GM19455 (cell line): ENCODE measurements around the gene VPS50.

Experiments used
- ATAC-seq: cut with Tn5 transposase; IDR thresholded peaks from one replicate; pipeline ENCODE4 v1.9.1; 2021; ENCODE audit not compliant: unreplicated experiment

The VPS50 gene

DNA sequence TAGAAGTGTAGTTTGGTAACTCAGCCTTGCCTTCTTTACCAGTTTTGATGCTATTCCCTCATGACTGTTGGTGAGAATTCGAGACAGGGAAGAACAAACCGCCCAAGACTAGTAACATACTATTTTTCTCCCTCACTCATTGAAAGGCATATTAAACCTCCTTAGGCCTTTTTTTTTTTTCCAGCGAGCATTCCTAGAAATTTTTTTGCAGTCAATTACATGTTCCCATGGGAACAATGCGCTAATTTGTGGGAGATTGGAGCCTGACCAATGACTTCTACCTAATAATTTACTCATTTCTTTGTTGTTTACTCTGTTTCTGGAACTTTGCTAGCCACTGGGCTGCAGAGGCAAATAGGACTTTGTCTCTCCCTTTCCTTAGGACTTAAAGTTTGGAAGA is 6.0 kb downstream of the VPS50 start:
- ATAC-seq, result no peak

DNA sequence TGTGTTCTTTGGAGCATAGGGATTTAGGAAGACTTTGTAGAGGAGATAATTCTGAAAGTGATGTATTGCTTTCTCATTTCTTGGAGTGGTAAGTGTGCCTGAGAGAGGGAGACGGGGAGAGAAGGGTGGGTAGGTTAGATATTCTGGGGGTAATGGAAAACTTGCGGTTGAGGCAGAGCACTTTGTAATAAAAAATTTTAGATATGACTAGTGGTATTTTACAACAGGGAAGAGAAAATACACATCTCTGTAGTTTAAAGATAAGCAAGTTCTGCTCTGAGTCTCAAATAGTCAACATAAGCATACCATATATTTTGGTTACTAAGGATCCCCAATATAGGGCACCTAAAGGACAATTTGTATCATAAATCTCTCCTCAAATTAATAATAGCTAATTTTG is 6.6 kb downstream of the VPS50 start:
- ATAC-seq, result no peak

DNA sequence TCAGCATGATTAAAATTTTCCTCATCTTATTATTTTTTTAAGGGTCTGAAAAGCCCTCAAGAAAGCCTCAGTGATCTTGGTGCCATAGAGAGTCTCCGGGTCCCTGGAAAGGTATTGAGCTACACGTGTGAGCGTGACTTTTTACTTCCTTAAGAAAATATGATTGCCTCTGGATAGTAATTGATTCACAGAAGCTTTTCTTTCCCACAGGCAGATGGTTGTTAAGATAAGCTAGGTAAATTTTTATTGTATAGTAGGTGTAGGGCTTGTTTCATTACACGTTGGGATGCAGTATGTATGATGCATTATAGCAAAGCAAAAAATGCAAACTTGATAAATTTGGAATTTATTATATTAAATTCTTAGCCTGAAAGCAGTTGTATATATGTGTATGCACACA is 7.7 kb downstream of the VPS50 start:
- ATAC-seq, result no peak

DNA sequence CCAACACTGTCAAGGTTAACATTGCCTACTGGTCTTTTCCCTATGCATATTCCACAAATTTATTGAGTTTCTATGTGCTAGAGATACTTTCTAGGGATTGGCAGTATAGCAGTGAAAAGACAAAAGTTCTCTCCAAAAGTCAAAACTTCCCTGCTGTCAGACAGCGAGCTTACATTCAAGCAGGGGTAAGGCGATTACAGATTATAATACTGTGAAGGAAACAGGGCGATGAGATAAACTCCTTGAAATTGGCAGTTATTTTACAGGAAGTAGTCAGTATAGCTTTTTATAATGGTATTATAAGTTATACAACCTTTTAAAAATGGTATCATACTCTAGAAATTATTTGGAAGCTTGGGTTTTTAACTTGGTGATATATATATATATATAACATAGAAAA is 9.9 kb downstream of the VPS50 start:
- no peak for ATAC-seq

DNA sequence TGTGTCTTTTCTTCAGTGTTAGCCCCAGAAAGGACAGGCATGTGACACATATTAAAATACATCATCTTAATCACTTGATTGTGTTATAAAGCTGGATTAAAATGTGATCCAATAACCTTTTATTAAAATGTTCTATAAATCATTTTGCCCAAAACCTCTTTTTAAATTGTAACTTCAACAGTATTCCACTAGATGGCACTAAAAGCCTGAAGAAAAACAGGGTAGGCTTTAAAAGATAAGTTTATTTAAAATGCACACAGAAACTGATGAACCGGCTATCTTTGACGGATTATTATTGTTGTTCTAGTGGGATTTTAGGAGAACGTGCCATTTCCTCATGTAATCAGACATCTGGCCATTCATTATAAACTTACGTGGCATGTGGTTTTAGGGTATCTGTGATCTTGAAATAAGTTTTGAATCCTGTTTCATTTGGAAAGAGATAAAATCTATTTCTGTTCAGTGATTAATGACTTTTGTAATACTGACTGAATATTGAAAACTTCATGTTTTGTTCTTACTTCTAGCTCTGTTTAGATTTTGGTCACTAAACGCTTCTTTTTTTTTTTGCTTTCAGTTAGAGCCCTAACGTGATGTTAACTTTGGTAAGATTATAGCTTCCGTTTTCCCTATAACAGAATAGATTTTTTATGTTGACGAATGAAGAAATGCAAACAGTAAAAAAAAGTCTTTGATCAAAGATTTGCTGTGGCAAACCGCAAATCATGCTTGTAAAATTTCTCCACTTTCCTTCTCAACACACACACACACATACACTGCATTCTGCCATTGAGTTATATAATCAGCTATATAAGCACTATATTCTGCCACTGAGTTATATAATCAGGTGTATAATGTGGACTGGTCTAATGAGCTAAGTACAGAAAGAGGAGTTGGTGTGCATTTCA is 13.6 kb downstream of the VPS50 start:
- ATAC-seq, result no peak

DNA sequence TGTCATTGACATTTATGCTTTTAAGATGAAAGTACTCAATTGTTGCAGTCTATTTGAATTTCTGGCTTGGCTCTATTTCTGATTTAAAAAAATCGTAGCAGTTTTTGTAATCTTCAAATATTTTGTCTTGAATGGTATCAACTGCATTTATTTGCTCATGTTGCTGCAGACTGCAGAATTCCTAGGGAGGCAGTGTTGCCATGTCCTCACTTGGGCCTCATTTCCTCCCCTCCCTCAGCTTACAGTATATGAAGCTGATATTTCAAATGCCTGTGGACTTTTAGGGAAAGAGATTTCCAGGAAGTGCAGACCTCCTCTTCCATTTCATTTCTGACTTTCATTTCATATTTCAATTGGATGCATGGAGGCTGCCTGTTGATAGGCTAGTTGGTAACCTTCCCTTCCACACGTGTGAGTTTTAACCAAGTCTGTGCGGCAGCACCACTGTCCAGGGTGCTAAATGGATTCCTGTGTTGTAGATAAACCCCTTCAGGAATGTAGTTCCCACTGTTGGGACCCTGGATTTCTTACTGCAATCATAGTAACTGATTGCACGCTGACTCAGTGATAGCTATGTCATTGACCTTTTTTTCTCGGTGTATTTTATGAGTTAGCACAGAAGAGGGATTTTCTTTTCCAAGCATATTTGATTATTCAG is 17.5 kb downstream of the VPS50 start:
- ATAC-seq, result no peak

DNA sequence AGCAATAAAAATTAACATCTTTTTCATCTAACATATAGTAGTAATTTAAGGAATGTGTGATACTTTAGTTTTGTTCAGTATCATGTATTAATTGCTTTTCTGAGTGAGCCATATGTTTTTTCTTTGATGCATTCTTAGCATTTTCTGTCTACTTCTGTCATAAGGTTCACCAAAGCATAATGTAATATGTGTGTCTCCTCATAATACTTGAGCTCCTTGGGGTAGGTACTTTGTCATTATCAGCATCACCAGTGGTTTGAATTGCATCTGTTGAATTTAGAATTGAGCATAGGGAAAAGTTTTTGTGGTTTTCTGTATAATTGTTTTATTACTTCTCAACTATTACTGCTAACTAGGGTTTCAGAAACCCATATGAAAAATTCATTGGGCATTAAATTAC is 26.5 kb downstream of the VPS50 start:
- ATAC-seq, result no peak

DNA sequence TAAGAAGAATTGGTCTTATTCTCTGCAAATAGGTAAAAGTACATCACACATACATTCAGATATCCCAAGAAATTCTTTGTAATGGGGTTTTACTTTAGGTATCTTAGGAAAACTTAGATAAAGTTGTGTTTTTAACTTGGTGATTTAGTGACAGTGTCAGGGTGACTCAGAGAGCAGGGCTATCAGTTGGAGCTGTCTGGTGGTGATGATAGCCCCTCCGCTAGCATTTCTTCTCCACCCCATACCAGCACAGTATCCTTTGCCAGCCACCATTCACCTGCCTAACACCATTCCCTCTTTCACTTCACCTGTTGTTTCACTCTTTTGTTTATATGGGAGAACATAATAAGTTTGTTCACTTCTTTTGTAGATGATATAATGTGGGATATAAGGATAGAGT is 30.4 kb downstream of the VPS50 start:
- ATAC-seq, result no peak

DNA sequence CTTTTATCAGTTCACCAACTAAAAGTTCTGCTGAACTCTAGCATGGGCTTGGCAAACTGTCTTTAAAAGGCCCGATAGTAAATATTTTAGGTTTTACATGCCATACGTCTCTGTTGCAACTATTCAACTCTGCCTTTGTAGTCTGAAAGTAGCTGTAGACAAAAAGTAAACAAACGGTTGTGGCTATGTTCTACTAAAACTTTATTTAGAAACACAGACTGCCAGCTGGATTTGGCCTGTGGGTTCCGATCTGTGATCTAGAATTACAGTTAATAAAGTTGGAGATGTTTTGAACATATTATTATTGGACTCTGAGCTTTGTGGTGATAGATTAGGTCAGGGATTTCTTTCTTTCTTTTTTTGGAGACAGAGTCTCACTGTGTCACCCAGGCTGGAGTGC is 33.1 kb downstream of the VPS50 start:
- no peak for ATAC-seq

DNA sequence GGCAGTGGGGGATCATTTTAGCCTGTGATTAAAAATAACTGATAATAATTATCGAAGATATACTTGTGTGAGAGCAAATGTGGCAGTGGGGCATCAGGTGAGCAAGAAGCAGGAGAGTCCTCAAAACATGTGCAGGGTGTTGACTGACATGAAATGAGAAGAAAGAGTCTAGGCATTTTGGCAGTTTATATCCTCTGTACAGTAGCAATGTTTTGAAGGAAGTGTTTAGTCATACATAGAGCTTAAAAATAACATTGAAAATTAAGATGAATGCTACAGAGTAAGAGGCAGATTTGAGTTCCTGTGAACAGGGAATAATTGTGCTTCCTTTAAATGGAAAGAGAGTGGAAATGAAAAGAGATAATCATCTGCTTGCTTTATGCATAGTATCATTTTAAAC is 47.4 kb downstream of the VPS50 start:
- ATAC-seq, result no peak

DNA sequence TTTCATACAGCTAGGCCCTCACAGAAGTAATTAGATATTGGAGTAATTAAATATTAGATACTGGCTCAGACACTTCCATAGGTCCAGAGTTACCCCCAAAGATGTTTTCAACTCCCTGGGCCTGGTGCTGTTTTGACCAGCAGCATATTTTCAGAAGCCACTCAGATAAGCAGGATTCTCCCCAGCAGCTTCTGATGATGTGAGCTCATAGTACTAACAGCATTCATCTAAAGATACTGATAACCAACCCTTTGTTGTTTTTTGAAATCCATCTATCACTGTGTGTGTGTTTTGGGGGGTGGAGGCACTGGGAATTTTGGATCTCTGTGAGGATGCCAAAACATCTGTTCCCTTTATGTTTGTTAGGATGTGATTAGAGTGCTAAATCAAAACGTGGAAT is 52.7 kb downstream of the VPS50 start:
- ATAC-seq, result no peak

DNA sequence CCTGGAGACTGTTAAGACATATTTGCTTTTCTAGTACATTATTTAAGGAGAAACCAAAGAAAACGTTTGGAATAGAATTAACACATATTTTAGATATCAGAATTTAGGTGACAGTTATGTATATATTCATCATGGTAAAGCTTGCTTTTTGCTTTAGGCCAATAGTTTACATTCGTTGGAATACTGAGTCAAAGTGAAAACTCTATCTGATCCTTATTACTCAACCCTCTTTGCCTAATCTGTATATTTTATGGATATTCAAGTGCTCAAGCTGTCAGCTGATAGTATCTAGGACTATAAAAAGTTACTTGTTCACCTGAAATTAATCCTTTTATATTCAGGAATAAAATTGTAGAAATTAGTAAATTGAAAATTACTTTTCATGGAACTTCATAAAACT is 61.1 kb downstream of the VPS50 start:
- ATAC-seq, result no peak

DNA sequence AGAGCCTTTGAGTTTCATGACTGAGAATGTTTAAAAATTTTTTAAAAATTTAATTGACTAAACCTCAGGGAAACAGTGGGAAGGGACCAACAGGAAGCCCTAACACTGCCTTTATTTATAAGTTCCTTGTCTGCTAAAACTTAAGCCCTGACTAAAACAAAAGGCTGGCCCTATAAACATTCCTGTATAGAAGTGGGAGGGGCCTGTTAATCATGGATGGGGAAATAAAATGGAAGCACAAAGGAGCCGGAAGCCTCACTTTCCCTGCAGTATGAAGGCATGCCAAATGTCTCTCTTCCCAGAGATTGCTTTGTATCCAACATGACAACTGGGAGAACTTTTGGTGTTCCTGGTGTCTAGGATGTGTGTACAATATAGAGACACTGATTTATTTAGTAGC is 66.0 kb downstream of the VPS50 start:
- no peak for ATAC-seq

DNA sequence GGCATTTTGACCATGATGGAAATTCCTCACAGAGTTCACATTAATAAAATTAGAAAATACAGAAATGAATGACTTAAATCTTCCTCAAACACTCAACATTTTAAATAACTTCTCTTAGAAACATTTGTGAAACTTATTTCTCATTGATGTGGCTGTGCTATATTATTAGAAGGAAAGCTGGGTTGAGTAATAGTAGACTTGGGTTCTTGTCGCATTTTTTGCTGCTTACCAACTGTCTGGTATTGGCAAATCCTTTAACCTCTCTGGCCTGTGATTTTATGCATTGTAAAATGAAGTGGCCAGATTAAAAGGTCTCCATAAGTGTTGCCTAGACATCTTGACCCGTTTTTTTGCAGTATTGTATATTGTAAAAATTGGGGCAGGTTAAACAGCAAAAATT is 66.5 kb downstream of the VPS50 start:
- no peak for ATAC-seq

DNA sequence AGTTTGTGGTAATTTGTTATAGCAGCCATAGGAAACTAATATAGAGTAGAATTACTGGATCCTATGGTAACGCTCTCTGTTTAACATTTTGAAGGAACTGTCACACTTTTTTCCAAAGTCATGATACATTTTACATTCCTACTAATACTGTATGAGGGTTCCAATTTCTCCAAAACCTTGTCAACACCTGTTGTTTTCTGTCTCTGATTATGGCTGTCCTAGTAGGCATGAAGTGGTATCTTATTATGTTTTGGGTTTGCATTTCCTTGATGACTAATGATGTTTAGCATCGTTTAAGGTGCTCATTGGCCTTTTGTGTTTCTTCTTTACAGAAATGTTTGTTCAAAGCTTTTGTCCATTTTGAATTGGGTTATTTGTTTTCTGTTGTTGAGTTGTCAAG is 69.6 kb downstream of the VPS50 start:
- no peak for ATAC-seq

DNA sequence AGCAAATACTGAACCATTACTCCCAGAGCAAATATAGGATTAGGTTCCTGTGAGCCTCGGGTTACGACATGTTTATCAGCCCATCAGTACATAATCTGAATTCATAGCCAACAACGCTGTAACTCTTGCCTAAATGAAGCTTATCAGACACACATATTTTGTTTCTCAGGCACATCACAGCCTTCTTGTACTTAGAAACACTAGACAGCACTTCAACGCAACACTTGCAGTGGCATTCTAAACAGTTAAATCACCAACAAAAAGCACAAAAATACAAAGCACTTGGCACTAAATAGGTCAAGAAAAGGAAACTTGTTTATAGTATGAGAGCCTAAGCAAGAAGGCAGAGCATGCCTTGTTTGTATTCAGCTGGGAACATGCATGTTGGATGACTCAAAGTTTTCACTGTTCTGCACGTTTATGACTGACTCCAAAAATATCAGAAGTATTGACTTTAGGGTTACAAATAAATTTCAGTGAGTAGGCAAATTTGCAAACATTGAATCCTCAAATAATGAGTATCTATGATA is 75.0 kb downstream of the VPS50 start:
- ATAC-seq, result no peak

DNA sequence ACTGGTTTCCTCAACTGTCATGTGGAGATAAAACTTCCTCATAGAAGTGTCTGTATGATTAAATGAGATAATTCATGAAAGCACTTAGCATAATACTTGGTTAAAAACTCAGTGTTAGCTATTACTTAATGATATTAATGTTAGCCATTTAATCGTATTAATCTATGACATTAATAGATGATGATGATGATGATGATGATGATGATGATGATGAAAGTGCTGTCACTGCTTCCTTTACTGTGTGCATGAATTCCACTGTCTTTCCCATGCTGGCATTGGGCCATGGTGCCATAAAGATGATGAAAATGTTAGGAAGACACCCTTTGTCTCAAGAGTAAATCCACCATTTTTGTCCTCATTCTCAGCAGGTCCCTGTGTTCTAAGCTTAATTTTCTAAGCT is 75.8 kb downstream of the VPS50 start:
- ATAC-seq, result no peak

DNA sequence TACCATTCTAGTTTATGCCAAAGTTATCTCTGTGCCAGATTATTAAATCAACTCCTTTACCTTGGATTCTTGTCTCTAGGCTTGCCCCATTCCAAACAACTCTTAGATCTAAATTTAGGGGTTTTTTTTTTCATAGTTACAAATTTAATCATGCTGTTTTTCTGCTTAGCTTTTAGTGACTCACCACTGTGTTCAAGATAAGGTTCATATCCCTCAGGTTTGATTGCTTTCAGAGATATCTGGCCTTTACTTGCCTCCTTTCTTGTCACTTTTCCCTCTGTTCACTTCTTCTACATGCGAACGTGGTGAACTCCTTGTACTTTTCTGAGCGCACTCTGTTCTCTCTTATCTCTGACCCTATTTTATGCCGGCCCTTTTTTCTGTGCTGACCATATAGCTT is 78.2 kb downstream of the VPS50 start:
- no peak for ATAC-seq

DNA sequence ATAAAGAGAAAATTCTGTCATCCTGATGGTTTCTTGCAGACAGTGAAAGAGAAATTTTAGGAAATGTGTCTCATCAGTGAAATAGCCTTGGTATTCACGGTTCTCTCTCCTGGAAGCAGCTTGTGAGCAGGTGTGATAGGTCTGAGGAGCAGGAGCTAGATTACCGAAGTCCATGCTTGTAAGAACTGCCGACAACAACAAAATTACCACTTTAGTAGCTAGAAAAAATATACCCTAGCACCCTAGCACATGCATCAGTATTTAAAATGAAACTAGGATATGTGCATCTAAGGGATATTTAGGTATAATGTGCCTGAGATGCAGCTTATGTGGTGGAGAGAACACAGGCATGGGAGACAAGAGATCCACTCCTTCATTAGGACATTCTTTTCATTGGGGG is 82.3 kb downstream of the VPS50 start:
- no peak for ATAC-seq

DNA sequence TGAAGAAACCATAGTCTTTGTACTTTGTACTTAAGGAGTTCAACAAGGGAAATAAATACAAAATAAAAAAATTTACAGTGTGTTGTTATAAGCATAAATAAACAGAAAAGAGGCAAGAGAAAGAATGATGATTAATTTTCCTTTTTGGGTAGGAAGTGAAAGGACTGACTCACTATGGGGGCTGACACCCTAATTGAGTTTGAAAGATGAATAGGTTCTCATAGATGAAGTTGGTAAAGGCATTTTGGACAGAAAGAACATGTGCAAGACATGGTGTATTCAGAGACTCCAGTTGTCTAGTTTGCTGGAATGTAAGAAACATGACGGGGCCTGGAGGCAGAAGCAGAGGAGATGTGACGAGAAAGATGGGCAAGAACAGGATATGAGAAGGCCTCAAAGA is 83.7 kb downstream of the VPS50 start:
- no peak for ATAC-seq

DNA sequence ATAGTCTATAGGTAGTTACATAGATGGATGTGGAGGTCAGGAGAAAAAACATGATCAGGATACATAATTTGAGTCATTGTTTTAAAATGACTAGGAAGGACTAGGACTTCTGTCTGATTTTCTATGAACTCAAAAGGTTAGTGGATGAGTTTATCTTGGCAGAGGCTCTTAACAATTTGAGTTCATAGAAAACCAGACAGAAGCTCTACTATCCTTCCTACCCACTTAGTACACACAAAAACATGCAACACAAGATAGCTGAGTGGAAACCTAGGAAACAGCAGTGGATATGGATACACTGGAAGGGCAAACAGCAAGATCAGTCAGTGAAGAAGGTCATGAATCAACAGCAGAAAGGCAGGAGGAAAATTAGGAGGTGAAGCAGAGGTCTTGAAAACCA is 84.6 kb downstream of the VPS50 start:
- no peak for ATAC-seq

DNA sequence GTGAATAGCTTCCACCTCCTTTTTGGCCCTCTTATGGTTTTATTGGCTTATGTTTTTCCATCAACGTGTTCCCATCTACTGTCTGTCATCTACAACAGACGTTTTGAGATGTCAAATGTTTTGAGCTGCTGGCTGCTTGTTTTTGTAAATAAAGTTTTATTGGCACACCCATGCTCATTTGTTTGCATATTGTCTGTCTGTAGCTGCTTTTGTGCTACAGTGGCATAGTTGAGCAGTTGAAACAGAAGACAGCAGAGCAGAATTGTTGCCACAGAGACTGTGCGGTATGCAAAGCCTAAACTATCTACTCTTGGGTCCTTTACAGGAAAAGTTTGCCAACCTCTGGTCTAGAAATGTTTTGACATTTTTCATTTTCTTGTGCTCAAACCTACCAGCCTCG is 88.7 kb downstream of the VPS50 start:
- no peak for ATAC-seq
